LNCaP clone FGC (cell line): ENCODE results near the gene INSC.

Source experiments
- DNase-seq: peaks from one replicate; pipeline ENCODE4 v3.0.0-alpha.2; 2011; ENCODE audit warnings: low read depth
- H3K4me3 ChIP-seq: 2 replicates; pipeline ENCODE4 v1.5.1; 2011; ENCODE audit warnings: mild to moderate bottlenecking, low read depth, low read length, control low read depth
- CTCF ChIP-seq: IDR thresholded peaks from 2 replicates; pipeline ENCODE4 v1.5.1; 2012; ENCODE audit warnings: mild to moderate bottlenecking; ENCODE audit not compliant: control insufficient read depth, insufficient read depth; ENCODE audit errors: extremely low read depth

Gene INSC

DNA sequence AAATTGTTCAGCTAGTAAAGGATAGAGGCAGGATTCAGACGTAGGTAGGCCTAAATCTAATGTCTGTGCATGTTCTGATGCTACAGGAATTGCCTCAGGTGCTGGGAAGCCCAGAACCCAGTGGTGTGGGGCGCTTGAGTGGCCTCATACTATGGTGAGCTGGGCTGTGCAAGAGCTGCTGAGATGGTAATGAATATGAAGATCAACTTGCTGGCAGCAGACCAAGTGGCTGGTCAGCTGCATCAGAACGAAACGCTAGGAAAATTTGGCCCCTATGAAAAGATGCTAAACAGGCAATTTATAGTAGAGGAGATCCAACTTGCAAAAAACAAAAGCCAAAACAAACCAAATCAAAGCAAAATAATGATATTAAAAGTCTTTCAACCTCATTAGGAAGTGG, 102.7 kb downstream of the INSC start:
- H3K4me3 ChIP-seq, result no peak overlapping the region
- no peak for DNase-seq
- no peak for TF ChIP-seq CTCF

GRCh38 chr11:15222777-15223176, 108.1 kb downstream of the INSC start:
- no peak overlapping the region for H3K4me3 ChIP-seq
- no peak for TF ChIP-seq CTCF
- no peak for DNase-seq

DNA sequence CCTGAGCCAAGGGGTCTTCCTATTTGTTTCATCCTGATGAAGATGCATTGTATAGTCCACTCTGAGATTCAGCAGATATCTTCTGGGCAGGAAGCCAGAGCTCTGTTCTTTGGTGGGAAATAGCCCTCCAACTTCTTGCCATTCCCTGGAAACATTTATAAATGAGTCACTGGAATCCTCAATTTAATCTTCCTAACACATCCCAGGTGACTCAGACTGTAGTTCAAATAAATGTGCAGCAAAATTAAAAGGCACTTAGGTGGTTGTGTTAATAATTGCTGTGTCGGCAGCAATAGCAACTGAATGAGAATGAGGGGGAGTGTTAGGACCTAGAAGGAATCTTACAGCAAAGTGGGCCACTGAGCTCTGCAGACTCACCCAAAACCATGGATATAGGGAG, 108.6 kb downstream of the INSC start:
- DNase-seq, result no peak
- TF ChIP-seq CTCF, result no peak
- H3K4me3 ChIP-seq, result no peak overlapping the region

DNA sequence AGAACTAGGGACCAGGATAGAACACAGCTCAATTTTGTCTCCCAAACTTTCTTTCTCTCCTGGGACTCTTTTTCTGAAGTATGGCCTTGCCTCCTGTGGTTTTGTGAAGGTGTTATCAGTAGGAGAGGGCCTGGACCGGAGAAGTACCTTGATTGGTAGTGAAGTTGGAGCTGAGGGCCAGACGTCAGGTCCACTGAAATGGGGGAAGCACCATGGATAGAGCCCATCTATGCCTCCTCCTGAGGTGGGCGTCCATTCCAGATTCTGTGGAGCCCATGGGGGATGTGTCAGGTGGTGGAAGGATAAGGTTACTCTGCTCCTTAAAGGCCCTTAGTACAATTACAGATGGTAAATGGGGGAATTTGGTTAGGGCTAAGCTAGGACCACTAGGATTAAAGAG, 109.7 kb downstream of the INSC start:
- no peak for DNase-seq
- no peak for TF ChIP-seq CTCF
- H3K4me3 ChIP-seq, result no peak overlapping the region

- no peak for DNase-seq
- TF ChIP-seq CTCF, result no peak
- no peak overlapping the region for H3K4me3 ChIP-seq
These were observed 112.3 kb downstream of the INSC start for GRCh38 chr11:15227011-15227410.

- no peak for DNase-seq
- TF ChIP-seq CTCF, result no peak
- no peak overlapping the region for H3K4me3 ChIP-seq
These were observed 113.7 kb downstream of the INSC start for GRCh38 chr11:15228331-15228849.

GRCh38 chr11:15229069-15229468, 114.3 kb downstream of the INSC start:
- no peak for TF ChIP-seq CTCF
- H3K4me3 ChIP-seq, result no peak overlapping the region
- DNase-seq, result no peak
